Gastroesophageal sphincter (tissue), 4 donors: ENCODE measurements around the gene YJU2. TPM values are rescaled to one million over a fixed set of nuclear protein-coding genes. Genes with fewer than 3 reads are reported as not detected.

Source experiments
- ATAC-seq: fragments of 150-250 bp; one replicate; pipeline ENCODE4 v1.9.1; 2016; ENCODE audit warnings: mild to moderate bottlenecking, moderate library complexity
- H3K27ac ChIP-seq, 4 donors: fragments of 200-600 bp; sonication (generic) in 3 of 4; 1 replicate in 3 of 4; 2 replicates in 1 of 4; pipeline ENCODE4 v1.5.1; 2016 to 2019
- H3K27me3 ChIP-seq: fragments of 200-600 bp; sonication (generic); one replicate; pipeline ENCODE4 v1.5.1; 2019
- H3K36me3 ChIP-seq, 2 donors: fragments of 200-600 bp; sonication (generic); one replicate each; pipeline ENCODE4 v1.5.1; 2019; ENCODE audit warnings: control low read depth in 1 of 2
- H3K4me1 ChIP-seq, 3 donors: fragments of 200-600 bp; sonication (generic); 1 replicate in 2 of 3; 2 replicates in 1 of 3; pipeline ENCODE4 v1.5.1; 2016 to 2019; ENCODE audit warnings: control low read depth in 2 of 3
- H3K4me3 ChIP-seq, 2 donors: fragments of 200-600 bp; sonication (generic); one replicate each; pipeline ENCODE4 v1.5.1; 2019; ENCODE audit warnings: mild to moderate bottlenecking in 1 of 2, moderate library complexity in 1 of 2
- H3K9me3 ChIP-seq, 3 donors: fragments of 200-600 bp; sonication (generic); one replicate each; pipeline ENCODE4 v1.5.1; 2017 to 2019; ENCODE audit warnings: control low read depth in 2 of 3
- EP300 ChIP-seq: sonication (generic); formaldehyde crosslinking; IDR thresholded peaks from one replicate; pipeline ENCODE4 v1.6.1; 2017; ENCODE audit warnings: antibody characterized with exemption, mild to moderate bottlenecking
- POLR2A ChIP-seq, 2 donors: fragments of 450-650 bp; IDR thresholded peaks; one replicate each; pipeline ENCODE4 v1.6.1; 2017; ENCODE audit warnings: antibody characterized with exemption in 2 of 2, mild to moderate bottlenecking in 2 of 2, moderate library complexity in 1 of 2
- POLR2AphosphoS5 ChIP-seq: sonication (generic); formaldehyde crosslinking; IDR thresholded peaks from one replicate; pipeline ENCODE4 v1.6.1; 2017; ENCODE audit warnings: antibody characterized with exemption
- WGBS, 2 donors: methylation state at CpG; one replicate each; pipeline ENCODE4 v1.1.5; 2018; ENCODE audit warnings: low coverage in 1 of 2; 5-methylcytosine and 5-hydroxymethylcytosine counted together
- total RNA-seq, 4 donors: library from RNA; depleted of rRNA; stranded (reverse); fragments of >200 nt; gene quantifications; one replicate each; pipeline ENCODE4 v1.1.0, GENCODE V29; 2016
- TF ChIP-seq, protein P1 (sequence below), 4 experiments: fragments of 200-600 bp in 2 of 4; fragments of 450-650 bp in 2 of 4; sonication (generic) in 1 of 4; IDR thresholded peaks; one replicate each; pipeline ENCODE4 v1.5.1; 2017 to 2019; ENCODE audit warnings: antibody characterized with exemption in 4 of 4, mild to moderate bottlenecking in 2 of 4, moderate library complexity in 2 of 4

The YJU2 gene
- total RNA-seq, 4 donors from 2014 or later, result 20.0 to 24.6 (median 21.6) TPM

DNA sequence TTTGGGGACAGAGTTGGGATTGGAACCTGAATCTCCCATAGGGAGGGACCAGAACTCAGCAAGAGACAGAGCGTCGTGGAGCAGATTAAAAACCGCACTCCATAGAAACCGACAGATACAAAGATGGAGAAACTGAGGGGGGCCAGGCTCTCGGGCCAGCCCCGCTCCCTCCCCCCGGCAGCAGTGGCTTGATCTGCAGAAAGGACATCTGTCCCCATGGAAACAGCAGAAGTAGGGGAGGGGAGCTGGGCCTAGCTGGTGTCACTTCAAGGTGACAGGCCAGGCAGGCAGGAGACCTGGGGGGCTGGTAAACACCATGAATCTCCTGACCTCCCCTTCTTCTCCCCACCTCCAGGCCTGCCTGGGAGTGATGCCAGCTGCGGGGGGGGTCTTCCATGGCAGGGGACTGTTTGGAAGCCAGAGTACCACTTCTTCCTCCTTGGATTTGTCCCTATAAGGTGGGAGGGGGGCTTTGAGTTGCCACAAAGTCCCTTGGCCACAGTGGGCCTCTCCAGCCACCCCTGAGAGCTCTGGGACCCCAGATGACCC, 44.4 kb downstream of the YJU2 start:
- WGBS, 2 donors, result 59% methylated on average over 7 of the region's 8 CpGs; no CpG with 5 or more reads in 1 of the 2 donors
- Histone ChIP-seq H3K27ac (no peak overlapping the region), H3K27me3 (peaks cover 77% of the 10 kb centered on the region), H3K4me3 (no peak overlapping the region), H3K36me3 (no peaks in the 10 kb centered on the region), H3K9me3 (no peaks in the 10 kb centered on the region), H3K4me1 (no peaks in the 10 kb centered on the region)
- no peak for ATAC-seq
- TF ChIP-seq EP300 (no peak), POLR2A (IDR thresholded peaks at IDR 0.05) (no peak), POLR2AphosphoS5 (no peak)
- TF ChIP-seq, protein P1, sequence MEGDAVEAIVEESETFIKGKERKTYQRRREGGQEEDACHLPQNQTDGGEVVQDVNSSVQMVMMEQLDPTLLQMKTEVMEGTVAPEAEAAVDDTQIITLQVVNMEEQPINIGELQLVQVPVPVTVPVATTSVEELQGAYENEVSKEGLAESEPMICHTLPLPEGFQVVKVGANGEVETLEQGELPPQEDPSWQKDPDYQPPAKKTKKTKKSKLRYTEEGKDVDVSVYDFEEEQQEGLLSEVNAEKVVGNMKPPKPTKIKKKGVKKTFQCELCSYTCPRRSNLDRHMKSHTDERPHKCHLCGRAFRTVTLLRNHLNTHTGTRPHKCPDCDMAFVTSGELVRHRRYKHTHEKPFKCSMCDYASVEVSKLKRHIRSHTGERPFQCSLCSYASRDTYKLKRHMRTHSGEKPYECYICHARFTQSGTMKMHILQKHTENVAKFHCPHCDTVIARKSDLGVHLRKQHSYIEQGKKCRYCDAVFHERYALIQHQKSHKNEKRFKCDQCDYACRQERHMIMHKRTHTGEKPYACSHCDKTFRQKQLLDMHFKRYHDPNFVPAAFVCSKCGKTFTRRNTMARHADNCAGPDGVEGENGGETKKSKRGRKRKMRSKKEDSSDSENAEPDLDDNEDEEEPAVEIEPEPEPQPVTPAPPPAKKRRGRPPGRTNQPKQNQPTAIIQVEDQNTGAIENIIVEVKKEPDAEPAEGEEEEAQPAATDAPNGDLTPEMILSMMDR (IDR thresholded peaks at IDR 0.05), result no peak

DNA sequence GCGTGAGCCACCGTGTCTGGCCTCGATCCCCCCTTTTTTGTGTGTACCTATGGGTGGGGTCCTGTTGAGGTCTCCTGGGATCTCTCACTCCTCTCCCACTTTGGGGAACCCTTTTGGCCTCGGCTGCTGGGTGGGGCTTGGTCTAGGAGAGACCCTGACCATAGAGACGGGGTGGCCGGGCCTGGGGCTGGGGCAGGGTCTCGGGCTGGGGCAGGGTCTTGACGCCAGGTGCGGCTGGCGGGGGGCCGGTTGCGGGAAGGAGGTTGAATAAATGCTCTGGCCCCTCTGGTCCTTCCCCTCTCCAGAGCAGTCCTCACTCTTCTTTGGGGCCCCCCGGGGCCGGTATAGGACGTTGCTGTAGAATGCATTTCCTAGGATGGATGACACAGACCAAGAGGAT, 45.6 kb downstream of the YJU2 start:
- WGBS, 2 donors, result 53 to 80% methylated on average over 2 to 3 of the region's 15 CpGs
- no peak overlapping the region for H3K4me3 ChIP-seq
- H3K4me1 ChIP-seq, result no peaks in the 10 kb centered on the region
- H3K36me3 ChIP-seq, result no peaks in the 10 kb centered on the region
- H3K9me3 ChIP-seq, result no peaks in the 10 kb centered on the region
- peaks cover 75% of the 10 kb centered on the region for H3K27me3 ChIP-seq
- no peak overlapping the region for H3K27ac ChIP-seq
- TF ChIP-seq POLR2A (IDR thresholded peaks at IDR 0.05), result no peak
- TF ChIP-seq, protein P1 (IDR thresholded peaks at IDR 0.05), result no peak
- no peak for TF ChIP-seq EP300
- TF ChIP-seq POLR2AphosphoS5, result no peak
- no peak for ATAC-seq

DNA sequence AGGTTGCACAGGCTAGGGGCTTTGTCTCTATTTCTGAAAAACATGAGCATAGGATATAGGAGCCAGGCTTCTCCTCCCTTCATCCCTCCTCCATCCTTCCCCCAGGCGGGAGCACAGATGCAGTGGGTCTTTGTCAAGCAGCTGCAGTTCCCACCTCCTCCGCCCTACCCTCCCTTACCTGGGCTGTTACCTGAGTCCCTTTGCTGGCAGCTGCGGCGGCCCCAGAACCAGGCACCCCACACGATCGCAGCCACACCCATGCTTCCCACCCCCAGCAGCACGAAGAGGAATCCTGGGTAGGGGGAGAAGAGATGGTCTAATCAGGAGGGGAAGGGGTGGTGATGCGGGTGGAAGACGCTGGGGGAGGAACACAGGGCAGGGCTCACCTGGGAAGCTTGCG, 47.5 kb downstream of the YJU2 start:
- no peak for ATAC-seq
- Histone ChIP-seq H3K27ac (no peak overlapping the region), H3K36me3 (no peaks in the 10 kb centered on the region), H3K4me3 (no peak overlapping the region), H3K9me3 (no peaks in the 10 kb centered on the region), H3K4me1 (no peaks in the 10 kb centered on the region), H3K27me3 (peaks cover 68% of the 10 kb centered on the region)
- TF ChIP-seq EP300 (no peak), POLR2AphosphoS5 (no peak), POLR2A (IDR thresholded peaks at IDR 0.05) (no peak)
- TF ChIP-seq, protein P1 (IDR thresholded peaks at IDR 0.05), result no peak
- 44 to 47% methylated on average over 2 of the region's 10 CpGs for whole genome bisulfite sequencing, 2 donors

DNA sequence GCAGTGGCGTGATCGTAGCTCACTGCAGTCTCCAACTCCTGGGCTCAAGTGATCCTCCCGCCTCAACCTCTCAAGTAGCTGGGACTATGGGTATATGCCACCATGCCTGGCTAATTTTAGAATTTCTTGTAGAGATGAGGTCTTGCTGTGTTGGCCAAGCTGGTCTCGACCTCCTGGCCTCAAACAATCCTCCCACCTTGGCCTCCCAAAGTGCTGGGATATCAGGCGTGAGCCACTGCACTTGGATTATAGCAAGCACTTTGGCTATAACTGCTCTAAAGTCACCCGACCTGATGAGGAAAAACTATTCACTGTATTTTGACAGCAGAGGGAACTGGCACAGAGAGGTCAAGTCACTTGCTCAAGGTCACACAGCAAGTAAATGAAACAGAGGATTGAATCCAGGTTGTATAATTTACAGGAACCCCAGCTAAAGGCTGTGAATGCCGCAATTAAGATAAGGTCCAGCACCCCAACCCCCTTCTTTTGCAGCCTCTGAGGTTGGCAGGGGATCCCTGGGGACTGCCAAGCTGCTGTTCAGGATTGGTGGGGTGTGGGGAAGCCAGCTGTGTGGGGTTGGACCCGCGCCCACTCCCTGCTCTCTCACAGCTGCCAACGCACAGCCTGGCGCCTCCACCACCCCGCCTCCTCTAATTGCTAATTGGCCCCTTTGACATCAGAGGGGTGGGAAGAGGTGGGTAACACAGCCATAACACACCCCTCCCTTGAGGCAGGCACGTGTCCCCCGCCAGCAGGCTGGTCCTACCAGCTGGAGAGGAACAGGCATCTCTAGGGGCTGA, 49.3 kb downstream of the YJU2 start:
- ATAC-seq, result no peak
- no peaks in the 10 kb centered on the region for H3K4me1 ChIP-seq
- H3K27ac ChIP-seq, result no peak overlapping the region
- H3K9me3 ChIP-seq, result no peaks in the 10 kb centered on the region
- 6 to 50% methylated on average over 3 to 10 of the region's 14 CpGs for WGBS, 2 donors
- no peaks in the 10 kb centered on the region for H3K36me3 ChIP-seq
- peaks cover 53% of the 10 kb centered on the region for H3K27me3 ChIP-seq
- no peak for TF ChIP-seq POLR2A (IDR thresholded peaks at IDR 0.05)
- H3K4me3 ChIP-seq, result no peak overlapping the region

DNA sequence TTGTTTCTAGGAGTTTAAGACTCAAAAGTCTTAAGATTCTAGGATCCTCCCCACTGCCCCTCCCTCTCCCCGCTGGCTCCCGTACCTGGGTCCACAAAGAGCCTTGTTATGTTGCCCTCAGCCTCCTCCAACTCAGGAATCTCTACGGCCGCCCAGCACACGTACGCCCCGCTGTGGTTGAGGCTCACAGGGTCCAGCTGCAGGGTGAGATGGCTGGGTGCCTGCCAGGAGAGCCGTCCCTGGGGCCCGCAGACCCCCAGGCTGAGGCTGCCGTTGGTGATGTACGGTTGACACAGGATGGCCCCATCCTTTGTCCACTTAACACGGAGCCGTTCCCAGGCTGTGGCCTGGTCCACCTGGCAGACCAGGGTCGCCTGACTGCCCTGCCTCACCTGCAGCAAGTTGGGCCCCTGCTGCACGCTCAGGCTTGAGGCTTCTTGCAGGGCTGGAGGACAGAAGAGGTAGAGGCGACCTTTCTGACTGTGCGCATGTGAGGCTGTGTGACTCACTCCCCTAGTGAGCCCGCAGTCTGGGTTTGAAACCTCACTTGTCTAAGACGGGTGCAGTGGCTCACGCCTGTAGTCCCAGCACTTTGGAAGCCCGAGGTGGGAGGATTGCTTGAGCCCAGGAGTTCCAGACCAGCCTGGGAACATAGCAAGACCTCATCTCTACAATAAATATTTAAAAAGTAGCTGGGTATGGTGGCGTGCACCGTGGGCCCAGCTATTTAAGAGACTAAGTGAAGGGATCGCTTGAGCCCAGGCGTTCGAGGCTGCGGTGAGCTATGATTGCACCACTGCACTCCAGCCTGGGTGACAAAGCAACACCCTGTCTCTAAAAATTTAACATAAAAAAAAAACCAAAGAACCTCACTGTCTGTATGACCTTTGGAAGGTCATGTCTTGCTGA, 51.3 kb downstream of the YJU2 start:
- TF ChIP-seq POLR2A (IDR thresholded peaks at IDR 0.05), result no peak
- TF ChIP-seq, protein P1 (IDR thresholded peaks at IDR 0.05), result no peak
- TF ChIP-seq EP300, result no peak
- no peak for TF ChIP-seq POLR2AphosphoS5
- no peaks in the 10 kb centered on the region for H3K36me3 ChIP-seq
- 71 to 100% methylated on average over 5 to 9 of the region's 27 CpGs for WGBS, 2 donors
- H3K4me3 ChIP-seq, result no peak overlapping the region
- H3K9me3 ChIP-seq, result no peaks in the 10 kb centered on the region
- H3K27ac ChIP-seq, result no peak overlapping the region
- no peaks in the 10 kb centered on the region for H3K4me1 ChIP-seq
- H3K27me3 ChIP-seq, result peaks cover 44% of the 10 kb centered on the region
- ATAC-seq, result no peak
